Activated CD4-positive, alpha-beta T cell treated with anti-CD3 and anti-CD28 coated beads for 24 hours (primary cell): ENCODE measurements around the gene PPP1R3G.

ENCODE experiments used
- DNase-seq, 2 donors: peaks; one replicate each; pipeline ENCODE4 v3.0.0-alpha.2; 2020; ENCODE audit warnings: low read depth in 2 of 2

Gene PPP1R3G

DNA sequence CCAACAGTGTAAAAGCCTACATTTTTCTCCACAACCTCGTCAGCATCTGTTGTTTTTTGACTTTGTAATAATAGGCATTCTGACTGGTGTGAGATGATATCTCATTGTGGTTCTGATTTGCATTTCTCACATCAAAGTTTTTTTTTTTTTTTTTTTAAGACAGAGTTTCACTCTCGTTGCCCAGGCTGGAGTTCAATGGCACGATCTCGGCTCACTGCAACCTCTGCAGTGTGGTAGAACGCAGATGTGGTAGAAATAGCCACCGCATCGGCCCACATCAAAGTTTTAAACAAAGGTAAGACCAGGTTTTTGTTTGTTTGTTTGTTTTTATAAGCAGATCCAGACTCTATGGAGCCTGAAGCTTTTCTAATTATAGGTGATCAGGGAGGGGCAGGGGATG is 12.7 kb upstream of the PPP1R3G start:
- no peak for DNase-seq

GRCh38 chr6:5073992-5074391 is 11.1 kb upstream of the PPP1R3G start:
- DNase-seq: no peak

GRCh38 chr6:5076931-5077330 is 8.2 kb upstream of the PPP1R3G start:
- DNase-seq: no peak

GRCh38 chr6:5078121-5078669 is 6.9 kb upstream of the PPP1R3G start:
- DNase-seq: no peak

- DNase-seq: no peak
Measured at GRCh38 chr6:5079692-5080091, 5.4 kb upstream of the PPP1R3G start.

DNA sequence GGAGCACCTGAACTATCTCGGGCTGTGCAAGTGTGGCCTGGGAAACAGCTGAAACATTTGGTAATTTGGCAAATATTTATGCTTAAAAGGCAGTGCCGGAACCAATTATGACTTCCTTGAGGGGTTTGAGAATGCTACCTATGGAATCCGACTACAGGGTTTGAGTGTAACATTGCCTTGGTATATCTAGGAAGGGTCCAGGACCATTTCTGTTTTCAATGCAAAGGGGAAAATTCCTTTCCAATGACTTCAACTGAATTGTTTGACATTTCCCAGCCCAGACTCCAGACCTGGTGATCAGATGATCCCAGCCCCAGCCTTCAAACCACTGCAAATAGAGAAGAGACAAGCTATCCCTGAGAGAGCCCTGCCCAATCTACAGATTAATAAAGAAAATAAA is 4.6 kb upstream of the PPP1R3G start:
- DNase-seq: no peak

GRCh38 chr6:5081182-5081581 is 4.0 kb upstream of the PPP1R3G start:
- no peak for DNase-seq

- DNase-seq: no peak
Measured at GRCh38 chr6:5081955-5082354, 3.2 kb upstream of the PPP1R3G start.

- DNase-seq: no peak
Measured at GRCh38 chr6:5082487-5083306, 2.4 kb upstream of the PPP1R3G start.

- no peak for DNase-seq
Measured at GRCh38 chr6:5083307-5083583, 1.9 kb upstream of the PPP1R3G start.

GRCh38 chr6:5083813-5084359 is 1.3 kb upstream of the PPP1R3G start:
- no peak for DNase-seq

- no peak for DNase-seq
Measured at GRCh38 chr6:5084360-5084780, 771 bp upstream of the PPP1R3G start.

- DNase-seq: no peak
Measured at GRCh38 chr6:5085648-5086293, 630 bp downstream of the PPP1R3G start.

DNA sequence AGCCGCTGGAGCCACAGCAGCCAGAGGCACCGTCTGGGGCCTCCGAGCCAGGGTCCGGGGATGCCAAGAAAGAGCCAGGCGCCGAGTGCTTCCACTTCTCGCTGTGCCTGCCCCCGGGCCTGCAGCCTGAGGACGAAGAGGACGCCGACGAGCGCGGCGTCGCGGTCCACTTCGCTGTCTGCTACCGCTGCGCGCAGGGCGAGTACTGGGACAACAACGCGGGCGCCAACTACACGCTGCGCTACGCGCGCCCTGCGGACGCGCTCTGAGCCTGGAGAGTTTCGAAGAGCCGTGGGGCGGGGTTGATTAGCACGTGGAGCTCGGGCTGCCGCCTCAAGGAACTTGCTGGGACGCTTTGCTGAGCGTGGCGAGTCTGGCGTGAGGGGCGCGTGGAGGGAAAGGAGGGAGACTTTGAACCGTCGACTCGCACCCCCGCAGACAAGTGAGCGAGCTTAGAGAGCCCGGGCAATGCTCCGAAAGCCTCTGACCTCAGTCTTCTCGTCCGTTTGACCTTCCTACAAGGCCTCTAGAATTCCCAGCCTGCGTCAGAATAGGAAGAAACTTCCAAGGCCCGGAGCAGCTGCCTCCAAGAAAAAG is 1.3 kb downstream of the PPP1R3G start:
- DNase-seq: no peak

DNA sequence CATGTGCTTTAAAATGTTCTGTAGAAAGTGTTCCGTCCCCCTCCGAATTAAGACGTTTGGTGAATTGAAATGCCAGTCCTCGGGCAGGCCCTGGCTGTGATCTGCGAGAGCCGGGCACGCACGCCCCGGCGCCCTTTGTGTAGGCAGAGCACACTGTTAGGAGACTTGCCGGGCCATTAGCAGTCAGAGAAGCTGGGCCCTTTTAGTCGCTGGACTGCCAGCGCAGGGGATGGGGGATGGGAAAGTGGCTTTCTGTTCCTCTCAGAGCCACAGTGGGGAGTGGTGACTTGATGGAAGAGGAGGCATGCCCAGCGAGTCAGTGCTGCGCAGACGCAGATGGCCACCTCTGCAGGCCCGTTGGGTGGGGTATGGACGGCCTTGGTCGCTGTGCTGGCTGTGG is 2.2 kb downstream of the PPP1R3G start:
- no peak for DNase-seq

- DNase-seq: no peak
Measured at GRCh38 chr6:5088780-5089179, 3.6 kb downstream of the PPP1R3G start.

GRCh38 chr6:5089481-5090438 is 4.6 kb downstream of the PPP1R3G start:
- DNase-seq: no peak

- no peak for DNase-seq
Measured at GRCh38 chr6:5090603-5091002, 5.5 kb downstream of the PPP1R3G start.

DNA sequence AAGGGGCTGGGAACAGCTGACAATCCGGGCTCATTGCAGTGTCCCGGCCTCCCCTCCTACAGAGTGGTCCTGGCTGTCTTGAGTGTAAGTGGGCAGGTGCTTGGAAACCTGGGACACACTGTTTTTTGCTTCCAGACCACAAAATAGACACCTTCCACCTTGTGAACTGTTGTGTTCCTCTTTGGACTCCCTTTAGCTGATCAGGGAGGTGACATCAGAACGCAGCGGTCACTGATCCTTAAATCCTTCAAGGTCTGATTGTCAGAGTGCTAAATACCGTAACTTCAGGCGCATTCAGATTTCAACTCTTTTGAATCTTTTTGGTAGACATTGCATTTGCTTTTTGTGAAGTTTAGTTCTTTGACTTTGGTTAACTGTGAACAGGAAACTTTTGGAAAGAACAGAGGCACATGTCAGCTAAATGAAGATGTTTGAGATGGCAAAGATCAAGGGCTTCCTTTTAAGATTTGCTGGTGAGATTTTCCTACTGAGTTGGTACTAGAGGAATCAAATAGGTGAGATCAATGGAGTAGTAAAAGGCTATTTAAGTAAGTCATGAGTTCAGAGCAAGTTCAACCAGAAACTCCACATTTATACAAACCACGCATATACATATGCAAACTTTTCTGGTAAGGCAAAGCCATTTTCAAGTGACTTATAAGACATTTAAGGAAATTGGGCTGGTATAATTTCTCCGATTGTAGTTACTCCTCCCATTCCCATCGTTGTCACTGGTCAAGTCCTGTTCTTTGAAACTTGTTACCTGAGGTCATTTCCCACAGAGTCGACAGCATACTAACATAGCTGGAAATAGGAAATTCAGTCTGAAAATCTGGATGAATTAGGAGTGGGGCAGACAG is 6.3 kb downstream of the PPP1R3G start:
- no peak for DNase-seq

GRCh38 chr6:5093231-5094015 is 8.3 kb downstream of the PPP1R3G start:
- no peak for DNase-seq
